HEK293T (cell line): Measurements from ENCODE around the gene PIAS4.

Experiments
- FOXA1 ChIP-seq: fragments of 450-650 bp; IDR thresholded peaks from 2 replicates; pipeline ENCODE4 v1.6.1; 2016; ENCODE audit warnings: mild to moderate bottlenecking
- SUZ12 ChIP-seq: fragments of 450-650 bp; IDR thresholded peaks from 2 replicates; pipeline ENCODE4 v1.6.1; 2016; ENCODE audit warnings: mild to moderate bottlenecking

GRCh38 chr19:3963458-3964255, 43.9 kb upstream of the PIAS4 start:
- no peak for TF ChIP-seq SUZ12
- no peak for TF ChIP-seq FOXA1
